ENCODE results near the gene RALGDS.
A peak's percentile ranks its signal among the peaks of the same experiment; 100 is the strongest.

Gene RALGDS

DNA sequence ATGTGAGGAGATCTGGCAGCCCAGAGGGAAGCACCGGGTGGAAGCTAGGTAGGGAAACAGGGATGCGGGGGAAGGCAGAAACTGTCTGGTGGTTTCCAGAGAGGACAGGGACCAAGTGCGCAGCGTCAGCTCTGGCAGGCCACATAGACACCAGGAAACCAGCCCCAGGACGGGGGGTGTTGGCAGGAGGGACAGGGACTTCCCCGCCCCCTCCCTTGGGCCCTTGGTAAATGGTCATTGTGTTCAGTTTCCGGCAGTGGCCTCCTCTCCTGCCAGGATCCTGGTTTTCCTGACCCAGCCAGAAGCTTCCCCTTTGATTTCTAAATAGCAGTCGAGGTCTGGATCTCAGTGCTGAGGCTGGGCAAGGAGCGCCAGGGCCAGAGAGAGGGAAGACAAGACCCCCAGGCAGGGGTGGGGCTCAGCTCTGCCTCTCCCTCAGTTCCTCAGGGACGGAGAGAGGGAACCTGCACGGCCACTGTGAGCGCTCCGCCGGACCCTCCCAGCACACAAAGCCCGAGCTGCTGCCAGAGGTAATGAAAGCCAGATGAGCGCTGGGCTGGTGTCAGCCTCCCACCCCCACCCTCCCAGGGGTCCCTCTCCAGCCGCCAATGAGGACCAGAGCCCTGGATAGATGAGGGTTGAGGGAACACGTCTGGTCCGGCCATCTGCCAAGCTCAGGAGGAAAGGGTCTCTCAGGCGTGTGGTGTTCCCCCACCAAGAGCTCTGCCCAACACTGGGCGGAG, 1.8 kb downstream of the RALGDS start:
- DNase-seq (ENCODE audit: low read depth): no peak

DNA sequence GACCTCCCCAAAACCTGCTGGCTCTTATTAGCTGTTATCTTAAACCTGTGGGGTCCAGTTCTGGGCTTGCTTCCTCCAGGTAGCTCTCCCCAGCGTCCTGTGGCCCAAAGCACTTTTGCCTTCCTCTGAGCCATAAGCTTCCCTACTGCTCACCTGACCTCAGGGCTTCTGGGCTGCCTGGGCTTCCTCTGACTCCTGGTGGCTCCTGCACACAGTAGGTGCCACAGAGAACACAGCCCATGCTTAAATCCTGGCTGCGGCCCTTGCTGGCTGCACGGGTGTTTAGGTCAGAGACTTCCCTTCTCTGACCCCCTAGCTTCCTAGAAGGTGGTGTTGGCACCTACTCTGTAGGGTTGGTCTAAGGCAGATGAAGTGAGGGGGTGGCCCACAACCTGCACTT, 2.5 kb downstream of the RALGDS start:
- DNase-seq (ENCODE audit: low read depth): no peak

- DNase-seq (ENCODE audit: low read depth): no peak
Measured at GRCh38 chr9:133118179-133118520, 2.9 kb downstream of the RALGDS start.

- peak; percentile 48 for DNase-seq (ENCODE audit: low read depth)
Measured at GRCh38 chr9:133117271-133118178, 3.5 kb downstream of the RALGDS start.

DNA sequence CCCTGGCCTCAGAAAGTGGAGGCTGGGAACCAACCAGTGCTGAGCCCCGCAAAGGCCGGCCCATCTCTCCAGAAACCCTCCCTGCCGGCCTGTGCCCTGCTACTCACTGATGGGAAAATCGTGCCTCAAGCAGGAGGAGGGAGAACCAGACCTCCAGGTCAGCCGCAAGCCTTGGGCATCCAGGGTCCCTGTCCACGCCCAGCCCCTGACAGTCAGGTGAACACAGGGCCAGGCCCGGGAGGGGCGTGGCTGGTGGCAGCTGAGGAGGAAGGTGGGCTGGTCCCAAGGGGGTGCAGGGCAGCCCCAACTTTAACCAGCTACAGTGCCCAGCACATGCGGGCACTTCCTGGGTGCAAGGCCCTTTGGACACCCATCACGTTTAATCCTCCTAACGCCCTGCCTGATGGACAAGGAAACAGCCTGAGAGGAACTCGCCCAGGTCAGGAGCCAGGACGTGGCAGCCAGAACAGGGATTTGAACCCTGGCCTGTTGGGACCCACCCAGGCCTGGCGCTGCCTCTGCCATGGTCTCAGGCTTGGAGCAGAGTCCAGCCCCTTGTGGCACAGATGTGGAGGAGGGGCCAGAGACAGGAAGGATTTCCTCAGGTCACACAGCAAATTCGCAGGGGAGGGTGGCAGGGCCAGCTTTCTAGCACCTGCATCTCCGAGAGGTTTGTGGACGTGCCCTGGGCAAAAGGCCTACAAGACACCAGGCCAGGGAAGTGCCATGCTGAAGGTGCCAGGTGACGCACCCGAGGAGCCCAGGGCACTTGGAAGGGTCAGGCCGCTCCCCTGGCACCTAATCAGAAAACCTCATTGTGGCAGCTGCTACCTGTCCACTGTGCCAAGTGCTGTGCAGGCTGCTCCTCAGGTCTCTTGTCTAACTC, 4.5 kb downstream of the RALGDS start:
- no peak for DNase-seq (ENCODE audit: low read depth)

DNA sequence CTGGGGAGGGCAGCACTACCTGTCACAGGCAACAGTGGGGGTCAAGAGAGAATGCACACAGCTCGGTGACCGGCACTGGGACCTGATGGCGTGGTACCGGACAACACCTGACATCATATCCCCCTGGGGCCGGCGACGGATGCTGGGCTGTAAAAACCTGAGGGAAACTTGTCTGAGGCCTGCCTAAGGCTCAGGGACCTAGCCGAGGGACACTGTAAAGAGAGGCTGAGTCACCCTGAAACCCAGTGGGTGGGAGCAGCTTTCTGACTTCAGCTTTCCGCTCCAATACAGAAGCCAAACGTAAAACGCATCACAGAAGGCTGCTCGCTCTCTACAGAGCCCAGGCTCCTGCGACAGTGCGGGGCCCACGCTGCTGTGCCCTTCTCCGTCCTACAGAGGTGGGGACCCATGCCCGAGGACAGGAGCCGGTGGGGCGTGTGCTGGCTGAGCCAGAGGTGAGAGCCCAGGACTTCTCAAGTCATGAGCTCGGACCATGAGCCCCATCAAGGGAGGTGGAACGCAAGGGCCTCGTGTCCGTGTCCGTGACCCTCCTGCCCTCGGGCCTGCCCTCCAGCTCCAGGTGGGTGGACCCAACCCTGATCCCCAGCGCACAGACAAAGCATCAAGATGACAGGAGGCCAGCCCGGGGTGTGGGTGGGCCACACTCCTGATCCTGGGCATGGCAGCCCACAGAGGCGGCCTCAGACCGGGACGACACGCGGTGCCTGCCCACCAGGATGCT, 5.3 kb downstream of the RALGDS start:
- DNase-seq (ENCODE audit: low read depth): peak; percentile 65

DNA sequence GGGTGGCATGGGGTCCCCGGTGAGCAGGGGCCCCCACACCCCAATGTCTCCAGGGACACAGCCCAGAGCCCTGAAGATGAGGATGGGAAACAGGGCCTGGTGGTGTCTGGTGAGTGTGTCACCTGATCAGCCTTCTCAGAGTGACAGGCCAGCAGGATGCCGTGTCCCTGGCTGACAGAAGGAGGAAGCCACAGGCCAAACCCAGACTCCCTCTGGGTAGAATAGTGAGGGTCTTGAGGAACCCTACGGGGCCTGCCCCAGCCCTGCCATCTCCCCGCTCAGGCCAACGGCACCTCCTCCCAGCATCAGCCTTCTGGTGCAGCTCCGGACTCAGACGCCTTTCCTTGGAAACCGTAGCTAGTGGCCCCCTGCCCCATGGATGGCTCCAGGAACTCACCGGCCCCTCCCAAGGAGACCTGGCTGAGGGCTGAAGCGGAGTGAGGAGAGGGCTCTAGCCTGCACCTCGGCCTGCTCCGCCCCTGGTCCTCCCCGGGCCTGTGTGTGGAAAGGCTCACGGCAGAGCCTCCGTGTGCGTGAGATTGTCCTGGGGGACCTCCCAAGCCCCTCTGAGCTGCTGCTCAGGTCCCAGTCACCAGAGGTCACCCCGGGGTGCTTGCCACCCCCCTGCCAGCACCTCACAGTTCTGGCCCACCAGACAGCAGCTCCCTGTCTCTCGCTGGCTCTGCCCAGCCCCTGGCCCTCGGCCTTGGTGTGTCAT, 6.0 kb downstream of the RALGDS start:
- no peak for DNase-seq (ENCODE audit: low read depth)

DNA sequence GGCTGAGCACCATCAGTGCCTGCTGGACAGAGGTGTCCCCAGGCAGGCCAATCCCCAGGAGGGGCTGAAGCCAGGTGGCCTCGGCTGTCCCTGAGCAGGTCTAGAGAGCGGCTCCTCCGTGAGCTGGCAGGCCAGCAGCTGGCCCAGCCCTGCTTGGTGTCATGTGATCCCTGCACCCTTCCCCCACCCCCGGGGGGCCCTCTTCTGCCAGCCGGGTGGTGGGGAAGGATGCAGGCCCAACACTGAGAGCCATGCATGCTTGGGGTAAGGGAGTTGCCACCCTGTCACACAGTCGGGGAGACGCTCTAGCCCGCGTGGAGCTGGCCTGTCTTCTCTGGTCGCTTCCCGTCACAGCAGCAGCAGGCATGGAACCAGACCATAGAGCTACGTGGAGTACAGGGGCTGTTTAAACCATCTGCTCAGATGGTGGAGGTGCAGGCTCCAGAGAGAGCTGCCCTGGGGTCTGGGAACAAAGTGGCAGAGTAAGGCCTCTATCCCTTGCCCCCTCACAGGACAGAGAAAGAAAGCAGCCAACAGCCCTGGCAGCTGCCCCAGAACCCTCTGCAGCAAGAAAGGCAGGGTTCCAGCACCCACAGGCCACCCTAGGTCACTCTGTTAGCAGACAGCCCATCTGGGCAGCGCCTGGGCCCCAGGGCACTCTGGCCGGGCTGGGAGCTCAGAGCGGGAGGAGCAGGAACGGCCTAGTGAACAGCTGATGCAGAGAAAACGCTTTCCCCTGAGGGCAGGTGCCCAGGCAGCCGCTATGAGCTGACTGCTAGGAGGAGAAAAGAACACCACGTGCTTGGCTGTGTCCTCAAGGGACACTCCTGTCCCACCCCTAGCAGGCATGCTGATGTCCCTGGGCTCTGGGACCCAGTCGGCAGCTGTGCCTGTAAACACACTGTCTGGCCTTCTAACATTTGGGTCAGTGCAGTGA, 6.8 kb downstream of the RALGDS start:
- no peak for DNase-seq (ENCODE audit: low read depth)

GRCh38 chr9:133113163-133113948, 7.7 kb downstream of the RALGDS start:
- DNase-seq (ENCODE audit: low read depth): no peak

- no peak for DNase-seq (ENCODE audit: low read depth)
Measured at GRCh38 chr9:133112663-133113026, 8.4 kb downstream of the RALGDS start.

DNA sequence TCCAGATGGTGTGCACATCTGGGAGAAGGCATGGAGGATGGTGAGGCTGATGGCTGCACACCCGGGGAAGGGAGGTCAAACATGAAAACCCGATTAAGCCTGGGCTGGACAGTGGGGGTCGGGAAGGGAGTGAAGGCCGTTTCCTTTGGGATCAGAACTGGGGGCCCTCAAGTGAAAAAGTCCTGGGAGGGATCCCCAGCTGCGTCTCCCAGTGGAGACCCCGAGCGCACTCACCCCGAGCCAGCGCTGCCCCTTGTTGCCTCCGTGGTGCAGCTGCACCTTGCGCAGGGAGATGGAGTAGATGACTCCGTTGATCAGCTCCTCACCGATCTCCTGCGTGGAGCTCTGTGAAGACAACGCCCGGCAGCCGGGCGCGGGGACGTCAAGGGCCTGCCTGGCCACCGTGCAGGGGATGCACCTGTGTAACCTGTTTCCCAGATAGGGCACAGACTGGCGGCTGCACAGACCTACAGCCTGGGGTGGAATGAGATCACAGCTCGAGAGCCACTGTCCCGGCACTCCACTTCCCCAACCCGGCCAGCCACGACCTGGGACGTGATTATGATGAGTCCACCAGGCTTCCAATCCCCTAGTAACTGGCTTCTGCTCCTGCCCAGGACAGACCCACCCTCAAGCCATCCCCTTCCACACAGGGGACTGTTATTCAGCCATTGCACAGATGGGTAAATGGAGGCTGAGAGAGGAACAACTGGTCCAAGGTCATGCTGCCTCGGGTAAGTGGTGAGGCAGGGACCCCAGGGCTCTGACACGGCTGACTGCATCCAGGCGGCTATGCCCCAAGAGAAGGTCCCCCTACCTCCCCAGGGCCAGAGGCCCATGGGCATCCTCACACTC, 9.0 kb downstream of the RALGDS start:
- no peak for DNase-seq (ENCODE audit: low read depth)

GRCh38 chr9:133109931-133110650, 10.9 kb downstream of the RALGDS start:
- DNase-seq (ENCODE audit: low read depth): no peak

GRCh38 chr9:133108794-133109641, 12.0 kb downstream of the RALGDS start:
- no peak for DNase-seq (ENCODE audit: low read depth)

DNA sequence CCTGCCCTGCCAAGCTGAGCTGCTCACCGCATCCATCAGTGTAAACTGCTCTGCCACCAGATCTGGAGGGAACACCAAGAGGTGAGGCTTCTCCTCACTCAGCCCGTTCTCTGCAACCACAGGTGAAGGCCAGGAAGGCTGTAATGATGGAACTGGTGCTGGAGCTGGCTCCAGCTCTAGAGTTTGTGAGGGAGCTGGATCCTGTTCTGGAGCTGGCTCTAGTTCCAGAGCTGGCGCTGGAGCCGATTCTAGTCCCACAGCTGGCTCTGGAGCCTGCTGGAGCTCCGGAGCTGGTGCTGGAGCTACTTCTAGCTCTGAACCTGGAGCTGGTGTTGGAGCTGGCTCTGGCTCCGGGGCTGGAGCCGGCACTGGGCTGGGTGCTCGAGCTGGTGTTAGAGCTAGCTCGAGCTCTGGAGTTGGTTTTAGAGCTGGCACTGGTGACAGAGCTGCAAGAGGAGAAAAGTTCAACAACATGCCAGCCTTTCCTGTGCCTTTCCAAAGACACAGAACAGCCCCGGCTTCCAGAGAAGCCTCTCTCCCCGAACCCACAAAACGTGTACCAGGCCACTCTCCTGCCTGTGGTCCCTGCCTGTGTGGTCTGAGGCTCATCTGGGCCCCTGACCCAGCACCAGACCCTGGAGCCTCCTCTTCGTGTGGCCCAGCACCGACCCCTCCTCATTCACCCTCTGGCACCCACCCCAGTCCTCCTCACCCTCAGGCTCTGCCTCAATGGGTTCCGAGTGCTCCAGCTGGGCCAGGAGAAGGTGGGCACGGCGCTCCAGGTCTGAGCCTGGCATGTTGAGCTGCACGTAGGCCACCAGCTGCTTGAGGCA, 12.9 kb downstream of the RALGDS start:
- no peak for DNase-seq (ENCODE audit: low read depth)

DNA sequence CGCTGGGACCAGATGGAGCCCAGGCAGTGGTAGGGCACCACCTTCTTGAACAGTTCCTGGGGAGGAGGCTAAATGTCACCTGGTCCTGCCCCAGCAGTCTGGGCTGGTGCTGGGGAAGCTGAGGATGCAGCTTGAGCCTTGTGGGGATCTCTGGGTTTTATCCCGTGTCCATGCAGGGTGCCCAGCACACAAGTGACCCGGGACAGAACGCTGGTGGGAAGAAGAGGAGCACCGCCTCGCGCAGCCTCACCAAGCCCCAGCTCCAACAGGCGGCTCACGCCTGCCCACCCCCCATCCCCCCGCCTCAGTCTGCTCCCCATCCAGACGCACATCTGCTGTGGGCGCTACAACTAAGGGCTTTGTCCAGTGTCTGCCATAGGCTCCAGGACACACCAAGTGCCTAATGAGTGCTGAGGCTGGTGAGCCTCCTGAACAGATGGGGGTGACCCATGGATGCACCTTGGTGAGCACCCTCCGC, 13.8 kb downstream of the RALGDS start:
- no peak for DNase-seq (ENCODE audit: low read depth)

All from GM04504 (cell line).